T-helper 2 cell treated with Interferon-gamma antibody and Interleukin-4, amounts not matched to agents 100 ng/mL and 5 ng/mL, for 36 hours (primary cell): ENCODE data around the gene TAS2R46. TPM values are rescaled to one million over a fixed set of nuclear protein-coding genes. Genes with fewer than 3 reads are reported as not detected.
"Not testable (repeated sequence)": the region's sequence is repeated elsewhere in the genome, so short reads cannot be mapped to it uniquely, and the experiment has no call there.

Experiments
- intact Hi-C: fragments of 100-400 bp; cut with micrococcal nuclease; formaldehyde crosslinking; loops from one replicate; pipeline ENCODE4 v1.15.1; 2023
- total RNA-seq: library from RNA; stranded (reverse); gene quantifications from 2 replicates; pipeline ENCODE4 v1.2.3, GENCODE V29; 2022

Gene TAS2R46
- 1.9 and 2.2 TPM in 2 replicates for total RNA-seq

- intact Hi-C loops, result not testable (repeated sequence)
Observed at GRCh38 chr12:11062194-11062593, at the start of gene TAS2R46. Gene TAS2R46, minus strand, starts transcription at chr12:11062294. Its CDS starts 0 bp downstream, at chr12:11062294.

GRCh38 chr12:11111213-11111612 is 49.1 kb upstream of the TAS2R46 start:
- intact Hi-C loops, result not testable (repeated sequence)

- intact Hi-C loops, result no loop called here
Observed at GRCh38 chr12:11108862-11109261, 46.8 kb upstream of the TAS2R46 start.

GRCh38 chr12:11107719-11108118 is 45.6 kb upstream of the TAS2R46 start:
- intact Hi-C loops, result no loop called here

GRCh38 chr12:11106288-11106687 is 44.2 kb upstream of the TAS2R46 start:
- intact Hi-C loops, result no loop called here

GRCh38 chr12:11105546-11105945 is 43.5 kb upstream of the TAS2R46 start:
- intact Hi-C loops, result no loop called here

GRCh38 chr12:11094910-11095309 is 32.8 kb upstream of the TAS2R46 start:
- intact Hi-C loops, result not testable (repeated sequence)

GRCh38 chr12:11092128-11092527 is 30.0 kb upstream of the TAS2R46 start, which contains the start of gene TAS2R43:
Gene TAS2R43, minus strand, starts transcription at chr12:11092313. Its CDS starts 84 bp downstream, at chr12:11092229.
- intact Hi-C loops, result no loop called here

GRCh38 chr12:11089246-11089645 is 27.2 kb upstream of the TAS2R46 start:
- intact Hi-C loops, result no loop called here

GRCh38 chr12:11085419-11085818 is 23.3 kb upstream of the TAS2R46 start:
- intact Hi-C loops, result no loop called here

- intact Hi-C loops, result no loop called here
Observed at GRCh38 chr12:11081987-11082386, 19.9 kb upstream of the TAS2R46 start.

GRCh38 chr12:11078246-11078645 is 16.2 kb upstream of the TAS2R46 start:
- intact Hi-C loops, result no loop called here

- intact Hi-C loops, result no loop called here
Observed at GRCh38 chr12:11075642-11076041, 13.5 kb upstream of the TAS2R46 start.

GRCh38 chr12:11071414-11071813 is 9.3 kb upstream of the TAS2R46 start:
- intact Hi-C loops, result no loop called here

- intact Hi-C loops, result no loop called here
Observed at GRCh38 chr12:11070999-11071398, 8.9 kb upstream of the TAS2R46 start.

- intact Hi-C loops, result loop anchor here (2.0 kb wide), 1 partner anchor 55 kb away; no protein-coding TSS in a partner anchor
Observed at GRCh38 chr12:11069854-11070365, 7.8 kb upstream of the TAS2R46 start.

- intact Hi-C loops, result no loop called here
Observed at GRCh38 chr12:11067514-11067913, 5.4 kb upstream of the TAS2R46 start.

GRCh38 chr12:11059784-11060183 is 2.3 kb downstream of the TAS2R46 start:
- intact Hi-C loops, result no loop called here

GRCh38 chr12:11059041-11059440 is 3.1 kb downstream of the TAS2R46 start:
- intact Hi-C loops, result no loop called here

GRCh38 chr12:11055306-11055705 is 6.8 kb downstream of the TAS2R46 start:
- intact Hi-C loops, result no loop called here

GRCh38 chr12:11049806-11050531 is 12.1 kb downstream of the TAS2R46 start:
- intact Hi-C loops, result not testable (repeated sequence)

- intact Hi-C loops, result not testable (repeated sequence)
Observed at GRCh38 chr12:11041366-11041765, 20.7 kb downstream of the TAS2R46 start.

GRCh38 chr12:11040162-11040561 is 21.9 kb downstream of the TAS2R46 start:
- intact Hi-C loops, result no loop called here
